Muscle layer of colon (tissue), 2 donors: ENCODE results near the gene PYGB.
"Not testable (repeated sequence)": the region's sequence is repeated elsewhere in the genome, so short reads cannot be mapped to it uniquely, and the experiment has no call there.

ENCODE experiments used
- H3K27ac ChIP-seq: one replicate; pipeline ENCODE4 v1.7.0; 2013; ENCODE audit warnings: low read depth, mild to moderate bottlenecking, low read length, moderate library complexity
- H3K27me3 ChIP-seq, 2 donors: one replicate each; pipeline ENCODE4 v1.7.0; 2013; ENCODE audit warnings: low read length in 2 of 2, mild to moderate bottlenecking in 2 of 2; ENCODE audit not compliant: insufficient read depth in 2 of 2, control insufficient read depth in 1 of 2
- H3K36me3 ChIP-seq: one replicate; pipeline ENCODE4 v1.7.0; 2013; ENCODE audit warnings: mild to moderate bottlenecking, low read length; ENCODE audit not compliant: insufficient read depth
- H3K4me1 ChIP-seq: one replicate; pipeline ENCODE4 v1.7.0; 2013; ENCODE audit warnings: mild to moderate bottlenecking, low read length; ENCODE audit not compliant: insufficient read depth
- H3K4me3 ChIP-seq, 2 donors: one replicate each; pipeline ENCODE4 v1.7.0; 2013; ENCODE audit warnings: low read length in 2 of 2, low read depth in 1 of 2, mild to moderate bottlenecking in 1 of 2, moderate library complexity in 1 of 2
- H3K9ac ChIP-seq: one replicate; pipeline ENCODE4 v1.7.0; 2013; ENCODE audit warnings: low read length
- H3K9me3 ChIP-seq: one replicate; pipeline ENCODE4 v1.7.0; 2013; ENCODE audit warnings: mild to moderate bottlenecking, low read length
- donor health status: abdominal sarcoma.
- donor health status: Adenocarcinoma of cecum.

Gene PYGB

DNA sequence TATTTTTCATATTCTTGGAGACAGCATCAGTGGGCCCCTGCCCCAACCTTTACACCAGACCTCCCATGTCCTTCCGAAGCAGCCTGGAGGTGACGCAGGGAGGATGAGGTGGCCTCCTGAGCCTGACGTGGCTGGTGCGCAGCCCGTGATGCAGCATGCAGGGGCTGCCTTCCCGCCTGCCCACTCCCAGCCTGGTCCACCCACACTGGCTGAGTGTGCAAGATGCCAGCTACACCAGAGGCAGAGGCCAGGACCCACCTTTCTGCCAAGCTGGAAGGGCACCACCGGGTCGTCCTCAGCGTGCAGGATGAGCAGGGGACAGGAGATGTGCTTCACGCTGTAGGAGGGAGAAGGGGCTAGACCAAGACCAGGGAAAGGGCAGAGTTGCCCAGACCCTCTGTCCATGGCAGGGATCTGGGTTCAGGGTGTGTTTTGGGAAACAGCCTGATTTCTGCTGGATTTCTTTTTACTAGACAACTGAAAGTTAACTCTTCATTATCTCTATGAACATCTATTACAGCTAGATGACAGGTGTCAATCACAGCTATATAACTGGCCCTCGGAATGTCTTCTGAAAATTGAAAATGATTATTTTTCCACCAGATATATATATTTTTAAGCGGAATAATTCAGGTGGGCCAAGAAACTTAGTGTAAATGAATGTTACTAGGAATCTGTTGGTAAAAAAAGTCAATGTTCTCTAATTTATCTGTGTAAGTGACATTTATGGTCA lies 55.6 kb downstream of the PYGB start:
- Histone ChIP-seq H3K36me3 (peaks cover 29% of the 10 kb centered on the region), H3K4me1 (no peaks in the 10 kb centered on the region), H3K9ac (no peak overlapping the region), H3K9me3 (no peaks in the 10 kb centered on the region), H3K27ac (no peak overlapping the region), H3K4me3 (no peak overlapping the region), H3K27me3 (no peaks in the 10 kb centered on the region)

DNA sequence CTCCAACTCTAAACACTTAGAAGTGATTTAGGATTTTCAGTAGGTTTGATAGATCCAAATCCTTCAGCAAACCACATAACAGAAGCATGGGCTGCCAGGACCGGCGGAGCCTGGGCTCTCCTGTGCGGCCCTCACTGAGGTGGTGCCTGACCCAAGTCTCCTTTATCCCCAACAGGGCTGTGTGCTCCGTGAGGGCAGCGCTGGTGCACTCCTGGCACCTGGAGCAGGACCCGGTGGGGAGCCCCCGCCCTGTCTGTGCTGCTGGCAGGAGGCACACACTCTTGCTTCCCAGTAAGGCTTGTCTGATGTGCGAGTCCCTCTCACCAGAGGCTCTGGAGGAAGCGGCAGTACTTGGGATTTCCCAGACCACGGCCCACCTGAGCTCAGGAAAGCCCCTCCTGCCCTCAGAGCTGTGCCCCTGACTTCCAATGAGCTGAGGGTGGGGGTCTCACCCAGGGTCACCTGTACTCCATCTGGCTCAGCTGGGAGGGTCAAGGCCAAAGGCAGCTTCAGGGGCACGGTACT lies 56.2 kb downstream of the PYGB start:
- no peak overlapping the region for H3K9ac ChIP-seq
- H3K9me3 ChIP-seq = no peaks in the 10 kb centered on the region
- no peaks in the 10 kb centered on the region for H3K27me3 ChIP-seq
- H3K4me1 ChIP-seq = no peaks in the 10 kb centered on the region
- H3K4me3 ChIP-seq = no peak overlapping the region
- no peak overlapping the region for H3K27ac ChIP-seq
- peaks cover 23% of the 10 kb centered on the region for H3K36me3 ChIP-seq

DNA sequence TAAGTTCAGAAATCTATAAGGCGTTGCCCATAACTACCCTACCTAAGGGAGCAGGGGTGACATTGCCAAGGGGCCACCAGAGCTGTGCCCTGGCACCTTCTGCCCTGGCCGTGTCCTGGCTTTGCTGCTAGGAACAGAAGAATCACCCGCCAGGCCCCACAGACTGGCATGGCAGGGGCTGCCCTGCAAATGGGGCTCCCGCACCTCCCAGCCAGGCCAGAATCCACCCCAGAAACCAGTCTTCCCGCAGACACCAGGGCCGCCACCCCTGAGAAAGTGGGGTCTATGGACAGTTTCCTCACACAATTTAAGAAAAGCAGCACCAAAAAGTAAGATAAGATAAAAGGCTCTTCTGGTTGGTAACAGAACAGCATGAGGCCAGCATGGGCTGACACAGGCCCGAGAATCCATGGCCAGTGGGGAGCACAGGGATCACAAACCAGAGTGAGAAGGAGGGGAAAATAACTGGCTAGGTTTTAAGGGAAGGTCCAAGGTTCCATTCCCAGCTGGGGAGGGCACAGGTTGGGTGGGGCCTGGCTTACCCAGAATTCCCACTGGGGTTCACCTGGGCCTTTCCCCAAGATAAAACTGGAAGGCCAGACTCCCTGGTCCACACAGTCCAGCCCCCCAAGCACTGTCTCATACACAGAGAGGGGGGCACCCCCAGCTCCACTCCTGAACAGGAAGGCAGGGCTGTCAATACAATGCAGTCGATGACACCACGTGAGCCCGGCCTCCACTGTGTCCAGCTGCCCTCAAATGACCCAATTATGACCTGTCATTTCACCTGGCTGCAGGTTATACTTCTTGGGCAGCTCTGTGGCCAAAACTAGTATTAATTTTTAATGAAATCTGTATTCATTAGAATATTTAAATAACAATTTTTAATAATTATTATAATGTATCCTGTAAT lies 59.4 kb downstream of the PYGB start:
- no peak overlapping the region for H3K9ac ChIP-seq
- H3K27me3 ChIP-seq = no peaks in the 10 kb centered on the region
- no peaks in the 10 kb centered on the region for H3K9me3 ChIP-seq
- no peak overlapping the region for H3K4me3 ChIP-seq
- no peaks in the 10 kb centered on the region for H3K36me3 ChIP-seq
- no peak overlapping the region for H3K27ac ChIP-seq
- peaks cover 25% of the 10 kb centered on the region for H3K4me1 ChIP-seq

DNA sequence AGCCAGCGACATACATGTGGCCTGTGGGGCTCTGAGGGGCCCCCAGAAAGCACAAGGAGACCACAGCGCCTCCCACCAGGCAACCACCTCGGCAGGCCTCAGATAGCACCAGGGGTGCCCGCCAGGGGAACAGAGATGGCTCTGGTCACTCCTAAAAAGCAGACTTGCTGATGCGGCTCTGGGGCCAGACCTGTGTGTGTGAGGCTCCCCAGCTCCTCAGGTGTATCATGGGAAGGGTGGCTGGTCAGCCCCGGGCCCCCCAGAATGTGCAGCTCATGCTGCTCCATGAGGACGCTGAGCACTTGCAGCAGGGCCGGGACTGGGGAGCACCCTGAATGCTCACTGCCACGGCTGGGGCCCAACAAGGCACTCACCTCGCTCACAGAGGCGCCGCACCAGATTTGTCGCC lies 60.2 kb downstream of the PYGB start:
- H3K27ac ChIP-seq = no peak overlapping the region
- H3K36me3 ChIP-seq = no peaks in the 10 kb centered on the region
- H3K9ac ChIP-seq = no peak overlapping the region
- H3K27me3 ChIP-seq = no peaks in the 10 kb centered on the region
- H3K9me3 ChIP-seq = no peaks in the 10 kb centered on the region
- H3K4me1 ChIP-seq = peaks cover 25% of the 10 kb centered on the region
- no peak overlapping the region for H3K4me3 ChIP-seq

DNA sequence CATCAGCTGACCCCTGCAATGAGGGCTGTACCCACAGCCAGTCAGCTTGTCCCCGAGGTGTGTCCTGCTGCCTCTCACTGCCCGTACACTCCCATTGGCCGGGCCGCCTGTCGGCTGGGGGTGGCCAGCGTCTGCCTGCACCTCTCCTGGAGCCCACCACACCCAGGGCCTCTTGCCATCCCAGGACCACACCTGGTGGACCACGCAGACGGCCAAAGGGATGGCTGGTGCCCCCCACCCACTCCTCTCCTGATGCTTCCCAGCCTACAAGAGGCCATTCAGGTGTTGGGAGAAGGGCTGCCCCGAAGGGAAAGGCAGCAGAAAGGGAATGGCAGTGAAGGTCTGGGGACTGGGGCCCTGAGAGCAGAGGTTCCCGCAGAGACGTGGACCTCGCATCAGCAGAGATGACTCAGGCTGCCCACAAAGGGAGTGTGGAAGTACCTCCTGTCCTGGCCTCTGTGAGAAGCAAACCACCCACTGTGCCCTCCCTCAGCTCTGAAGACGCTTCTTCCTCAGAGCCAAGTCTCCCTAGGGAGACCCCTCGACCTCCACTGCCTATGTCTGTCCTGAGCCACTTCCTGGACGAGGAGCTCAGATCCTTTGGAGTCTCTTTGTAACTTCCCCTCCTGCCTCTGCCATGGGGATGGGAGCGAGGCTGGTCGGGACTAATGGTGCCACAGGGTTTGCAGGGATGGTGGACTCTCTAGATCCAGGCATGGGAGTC lies 60.9 kb downstream of the PYGB start:
- Histone ChIP-seq H3K4me3 (no peak overlapping the region), H3K27ac (peak overlapping the region; percentile 44), H3K9ac (no peak overlapping the region), H3K9me3 (no peaks in the 10 kb centered on the region), H3K4me1 (peaks cover 25% of the 10 kb centered on the region), H3K36me3 (no peaks in the 10 kb centered on the region), H3K27me3 (no peaks in the 10 kb centered on the region)

DNA sequence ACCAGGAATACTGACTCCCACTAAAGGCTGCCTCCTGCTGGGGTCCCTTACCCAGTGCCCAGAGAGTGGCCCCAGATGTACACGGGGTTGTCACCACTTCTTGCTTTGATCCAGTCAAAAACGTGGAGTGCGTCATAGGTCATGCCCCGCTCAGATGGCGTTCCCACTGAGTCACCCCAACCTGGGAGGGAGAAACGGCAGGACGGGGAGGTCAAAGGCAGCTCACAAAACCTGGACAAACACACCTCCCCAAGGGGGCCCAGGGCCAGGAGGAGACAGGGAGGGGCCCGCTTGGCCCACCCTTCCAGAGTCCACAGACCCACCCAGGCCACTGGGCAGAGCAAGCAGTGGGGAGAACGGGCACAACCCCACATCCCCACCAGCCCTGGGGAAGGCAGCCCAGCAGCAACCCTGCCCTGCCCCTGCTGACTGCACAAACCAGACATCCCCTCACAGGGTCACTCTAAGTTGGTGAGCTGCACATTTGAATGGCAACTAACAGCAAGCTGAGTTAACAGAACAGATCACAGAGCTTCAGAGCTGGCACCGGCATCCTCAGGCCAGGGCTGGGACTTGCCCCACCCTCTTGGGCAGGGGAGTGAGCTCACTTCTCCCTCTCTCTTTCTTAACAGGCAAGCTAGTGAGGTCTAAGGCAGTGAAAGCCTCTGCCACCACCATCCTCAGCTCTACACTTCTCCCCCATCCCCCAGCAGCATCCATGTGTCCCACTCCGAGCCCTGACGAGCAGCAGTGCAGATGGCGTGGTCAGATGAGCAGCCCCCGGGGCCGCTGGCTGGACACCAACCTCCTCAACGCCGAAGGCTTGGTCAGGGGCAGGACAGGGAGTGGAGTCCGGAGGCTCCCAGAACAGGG lies 61.7 kb downstream of the PYGB start:
- Histone ChIP-seq H3K9me3 (no peaks in the 10 kb centered on the region), H3K4me3 (peak overlapping the region in 1 of 2 donors; percentile 30), H3K27me3 (no peaks in the 10 kb centered on the region), H3K4me1 (peaks cover 25% of the 10 kb centered on the region), H3K9ac (no peak overlapping the region), H3K27ac (peak overlapping the region; percentile 62), H3K36me3 (no peaks in the 10 kb centered on the region)

DNA sequence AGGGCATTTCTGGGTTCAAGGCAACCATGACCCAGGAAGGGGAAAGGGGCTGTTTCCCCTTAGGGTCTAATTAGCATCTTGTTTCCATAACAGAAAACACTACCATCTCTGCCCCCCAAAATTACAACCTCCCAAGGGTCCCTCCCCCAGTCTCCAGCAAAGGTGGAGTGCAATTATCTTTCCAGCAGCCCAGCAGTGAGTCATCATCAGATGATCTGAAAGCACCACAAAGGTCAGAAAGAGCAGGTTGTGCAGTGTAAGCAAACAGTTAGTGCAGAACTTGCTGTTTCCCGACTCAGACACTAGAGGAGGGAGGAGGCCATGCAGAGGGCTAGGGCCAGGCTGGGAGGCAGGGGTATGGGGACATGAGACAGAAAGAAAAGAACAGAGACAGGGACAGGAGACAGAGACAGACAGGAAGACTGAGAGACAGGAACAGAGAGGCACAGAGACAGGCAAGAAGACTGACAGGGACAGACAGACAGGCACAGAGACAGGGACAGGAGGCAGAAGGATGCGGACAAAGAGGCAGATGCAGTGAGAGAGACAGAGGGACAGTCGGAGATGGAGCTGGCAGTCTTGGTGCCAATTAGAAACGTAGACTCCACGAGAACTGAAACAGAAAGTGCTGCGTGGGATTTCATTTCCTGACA lies 62.5 kb downstream of the PYGB start:
- H3K36me3 ChIP-seq = no peaks in the 10 kb centered on the region
- peak overlapping the region in 1 of 2 donors; percentile 30 for H3K4me3 ChIP-seq
- H3K27me3 ChIP-seq = no peaks in the 10 kb centered on the region
- H3K9ac ChIP-seq = peak overlapping the region; percentile 9
- H3K4me1 ChIP-seq = peaks cover 25% of the 10 kb centered on the region
- peak overlapping the region; percentile 62 for H3K27ac ChIP-seq
- no peaks in the 10 kb centered on the region for H3K9me3 ChIP-seq

DNA sequence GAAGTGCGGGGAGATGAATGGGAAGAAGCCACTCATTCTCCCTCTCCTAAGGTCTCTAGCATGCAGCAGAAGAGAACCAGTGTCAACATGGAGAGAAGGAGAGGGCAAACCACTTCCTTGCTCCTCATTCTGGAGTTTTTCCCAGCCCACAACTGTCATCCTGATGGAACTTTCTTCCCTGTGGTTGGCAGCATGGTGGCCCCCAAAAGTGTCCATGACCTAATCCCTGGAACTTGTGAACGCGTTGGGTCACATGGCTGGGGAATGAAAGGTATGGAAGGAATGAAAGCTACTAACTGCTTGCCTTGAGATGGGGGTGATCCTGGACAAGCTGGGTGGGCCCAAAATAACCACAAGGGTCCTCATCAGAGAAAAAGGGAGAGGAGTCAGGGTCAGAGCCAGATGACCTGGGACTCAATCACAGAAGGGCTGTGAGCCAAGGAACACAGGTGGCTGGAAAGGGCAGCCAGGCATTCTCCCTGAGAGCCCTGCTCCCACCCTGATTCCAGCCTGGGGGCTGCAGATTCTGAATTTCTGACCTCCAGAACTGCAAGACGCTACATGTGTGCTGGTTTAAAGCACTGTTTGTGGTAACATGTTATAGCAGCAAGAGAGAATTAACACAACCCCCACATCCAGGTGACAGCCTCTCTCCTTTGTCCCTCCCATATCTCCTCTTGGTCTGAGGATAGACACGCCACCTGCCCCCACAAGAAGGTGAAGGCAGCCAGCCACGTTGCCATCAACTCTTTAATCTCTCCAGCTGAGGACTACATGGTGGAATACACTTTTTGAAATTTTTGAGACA lies 63.2 kb downstream of the PYGB start:
- H3K27ac ChIP-seq = peak overlapping the region; percentile 62
- no peaks in the 10 kb centered on the region for H3K9me3 ChIP-seq
- H3K4me3 ChIP-seq = peak overlapping the region in 1 of 2 donors; percentile 30
- no peaks in the 10 kb centered on the region for H3K27me3 ChIP-seq
- H3K9ac ChIP-seq = peak overlapping the region; percentile 9
- H3K36me3 ChIP-seq = no peaks in the 10 kb centered on the region
- peaks cover 25% of the 10 kb centered on the region for H3K4me1 ChIP-seq

DNA sequence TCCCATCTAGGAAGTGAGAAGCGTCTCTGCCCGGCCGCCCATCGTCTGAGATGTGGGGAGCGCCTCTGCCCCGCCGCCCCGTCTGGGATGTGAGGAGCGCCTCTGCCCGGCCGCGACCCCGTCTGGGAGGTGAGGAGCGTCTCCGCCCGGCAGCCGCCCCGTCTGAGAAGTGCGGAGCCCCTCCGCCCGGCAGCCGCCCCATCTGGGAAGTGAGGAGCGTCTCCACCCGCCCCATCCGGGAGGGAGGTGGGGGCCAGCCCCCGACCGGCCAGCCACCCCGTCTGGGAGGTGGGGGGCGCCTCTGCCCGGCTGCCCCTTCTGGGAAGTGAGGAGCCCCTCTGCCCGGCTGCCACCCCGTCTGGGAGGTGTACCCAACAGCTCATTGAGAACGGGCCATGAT lies 64.8 kb downstream of the PYGB start:
- H3K4me3 ChIP-seq, H3K36me3 ChIP-seq, H3K27ac ChIP-seq, H3K9me3 ChIP-seq, H3K27me3 ChIP-seq, H3K9ac ChIP-seq: not testable (repeated sequence)
- H3K4me1 ChIP-seq = peaks cover 25% of the 10 kb centered on the region

DNA sequence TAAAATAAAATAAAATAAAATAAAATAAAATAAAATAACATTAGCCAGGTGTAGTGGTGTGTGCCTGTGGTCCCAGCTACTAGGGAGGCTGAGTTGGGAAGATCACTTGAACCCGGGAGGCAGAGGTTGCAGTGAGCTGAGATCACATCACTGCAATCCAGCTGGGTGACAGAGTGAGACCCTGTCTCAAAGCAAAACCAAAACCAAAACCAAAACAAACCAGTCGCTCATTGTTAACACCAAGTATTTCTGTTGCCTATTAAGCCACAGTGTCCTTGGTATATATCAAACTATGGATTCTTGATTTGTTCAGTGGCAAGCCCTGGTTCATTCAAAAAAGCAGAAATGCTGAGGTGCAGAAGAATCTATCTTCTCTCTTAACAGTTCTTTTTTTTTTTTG lies 65.7 kb downstream of the PYGB start:
- Histone ChIP-seq H3K36me3 (no peaks in the 10 kb centered on the region), H3K9me3 (no peaks in the 10 kb centered on the region), H3K27me3 (no peaks in the 10 kb centered on the region), H3K9ac (no peak overlapping the region), H3K4me1 (peaks cover 25% of the 10 kb centered on the region), H3K27ac (no peak overlapping the region), H3K4me3 (no peak overlapping the region)
